HepG2 (cell line): Measurements from ENCODE around the gene CHCHD6.

Source experiments
- ATF1 ChIP-seq: IDR thresholded peaks from 2 replicates; pipeline ENCODE4 v1.6.1; 2016; ENCODE audit warnings: mild to moderate bottlenecking, control low read depth
- HMGA1 ChIP-seq: sonication (generic); formaldehyde crosslinking; conservative IDR thresholded peaks from 2 replicates; pipeline ENCODE4 v1.4.0; 2020; ENCODE audit warnings: missing genetic modification reagents
- KDM1A ChIP-seq: IDR thresholded peaks from 2 replicates; pipeline ENCODE4 v1.6.1; 2016; ENCODE audit warnings: missing compliant biosample characterization
- NPAS2 ChIP-seq: sonication (generic); formaldehyde crosslinking; IDR thresholded peaks from 2 replicates; pipeline ENCODE4 v1.8.0; 2022; ENCODE audit warnings: mild to moderate bottlenecking, missing genetic modification reagents, borderline replicate concordance
- RAD21 ChIP-seq: fragments of 450-650 bp; formaldehyde crosslinking; IDR thresholded peaks from 2 replicates; pipeline ENCODE4 v1.5.0; 2020; ENCODE audit warnings: mild to moderate bottlenecking
- TMF1 ChIP-seq: sonication (generic); formaldehyde crosslinking; IDR thresholded peaks from 2 replicates; pipeline ENCODE4 v1.8.1; 2022; ENCODE audit warnings: low read depth, missing genetic modification reagents
- ZNF558 ChIP-seq: sonication (generic); formaldehyde crosslinking; IDR thresholded peaks from 2 replicates; pipeline ENCODE4 v1.9.0; 2022; ENCODE audit warnings: mild to moderate bottlenecking, missing genetic modification reagents, borderline replicate concordance
- ZNF562 ChIP-seq: sonication (generic); formaldehyde crosslinking; IDR thresholded peaks from 2 replicates; pipeline ENCODE4 v1.8.0; 2022; ENCODE audit warnings: missing genetic modification reagents, borderline replicate concordance
- ZNF589 ChIP-seq: sonication (generic); formaldehyde crosslinking; conservative IDR thresholded peaks from 2 replicates; pipeline ENCODE4 v1.8.0; 2022; ENCODE audit warnings: mild to moderate bottlenecking, moderate library complexity, missing genetic modification reagents
- TF ChIP-seq, protein P1 (sequence below): sonication (generic); formaldehyde crosslinking; IDR thresholded peaks from 2 replicates; pipeline ENCODE4 v1.8.1; 2022; ENCODE audit warnings: mild to moderate bottlenecking, missing genetic modification reagents
- TF ChIP-seq, protein P2 (sequence below): sonication (generic); formaldehyde crosslinking; IDR thresholded peaks from 2 replicates; pipeline ENCODE4 v1.5.0; 2020; ENCODE audit warnings: missing genetic modification reagents
- TF ChIP-seq, protein P3 (sequence below): sonication (generic); formaldehyde crosslinking; IDR thresholded peaks from 2 replicates; pipeline ENCODE4 v1.4.0; 2020; ENCODE audit warnings: missing genetic modification reagents

DNA sequence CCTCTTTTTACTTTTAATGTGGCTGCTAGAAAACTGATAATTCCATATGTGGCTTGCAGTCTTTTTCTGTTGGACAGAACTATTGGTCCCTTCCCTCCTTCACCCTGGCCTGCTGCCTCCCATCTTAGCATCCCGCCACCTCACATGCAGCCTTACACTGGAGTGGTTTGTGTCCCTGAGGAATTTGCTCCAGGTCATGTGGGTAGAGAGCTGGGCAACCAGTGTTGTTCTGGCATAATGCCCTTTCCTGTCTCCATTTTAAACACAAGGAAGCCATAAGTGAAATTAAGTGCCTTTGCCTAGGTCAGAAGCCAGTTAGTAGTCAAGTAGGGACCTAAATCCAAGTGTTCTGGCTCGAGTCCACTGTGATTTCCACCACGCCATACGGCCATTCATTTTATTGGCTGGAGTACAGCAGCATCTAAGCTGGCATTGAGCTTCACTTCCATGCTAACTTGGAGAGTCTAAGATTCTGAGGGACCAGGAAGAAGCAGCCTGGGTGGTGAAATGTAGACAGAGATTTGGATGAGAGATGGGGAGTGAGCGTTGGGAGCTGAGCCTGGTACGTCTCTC, 232.9 kb downstream of the CHCHD6 start:
- TF ChIP-seq ZNF558 (CRISPR knock-in tag) (no peak), KDM1A (CRISPR knock-in tag) (no peak), TMF1 (CRISPR knock-in tag) (no peak), HMGA1 (CRISPR knock-in tag) (no peak), RAD21 (no peak), NPAS2 (CRISPR knock-in tag) (no peak), ZNF562 (CRISPR knock-in tag) (no peak), ZNF589 (CRISPR knock-in tag) (no peak), ATF1 (CRISPR knock-in tag) (no peak)
- TF ChIP-seq, protein P1, sequence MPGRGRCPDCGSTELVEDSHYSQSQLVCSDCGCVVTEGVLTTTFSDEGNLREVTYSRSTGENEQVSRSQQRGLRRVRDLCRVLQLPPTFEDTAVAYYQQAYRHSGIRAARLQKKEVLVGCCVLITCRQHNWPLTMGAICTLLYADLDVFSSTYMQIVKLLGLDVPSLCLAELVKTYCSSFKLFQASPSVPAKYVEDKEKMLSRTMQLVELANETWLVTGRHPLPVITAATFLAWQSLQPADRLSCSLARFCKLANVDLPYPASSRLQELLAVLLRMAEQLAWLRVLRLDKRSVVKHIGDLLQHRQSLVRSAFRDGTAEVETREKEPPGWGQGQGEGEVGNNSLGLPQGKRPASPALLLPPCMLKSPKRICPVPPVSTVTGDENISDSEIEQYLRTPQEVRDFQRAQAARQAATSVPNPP (CRISPR knock-in tag): no peak
- TF ChIP-seq, protein P2, sequence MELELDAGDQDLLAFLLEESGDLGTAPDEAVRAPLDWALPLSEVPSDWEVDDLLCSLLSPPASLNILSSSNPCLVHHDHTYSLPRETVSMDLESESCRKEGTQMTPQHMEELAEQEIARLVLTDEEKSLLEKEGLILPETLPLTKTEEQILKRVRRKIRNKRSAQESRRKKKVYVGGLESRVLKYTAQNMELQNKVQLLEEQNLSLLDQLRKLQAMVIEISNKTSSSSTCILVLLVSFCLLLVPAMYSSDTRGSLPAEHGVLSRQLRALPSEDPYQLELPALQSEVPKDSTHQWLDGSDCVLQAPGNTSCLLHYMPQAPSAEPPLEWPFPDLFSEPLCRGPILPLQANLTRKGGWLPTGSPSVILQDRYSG: no peak
- TF ChIP-seq, protein P3, sequence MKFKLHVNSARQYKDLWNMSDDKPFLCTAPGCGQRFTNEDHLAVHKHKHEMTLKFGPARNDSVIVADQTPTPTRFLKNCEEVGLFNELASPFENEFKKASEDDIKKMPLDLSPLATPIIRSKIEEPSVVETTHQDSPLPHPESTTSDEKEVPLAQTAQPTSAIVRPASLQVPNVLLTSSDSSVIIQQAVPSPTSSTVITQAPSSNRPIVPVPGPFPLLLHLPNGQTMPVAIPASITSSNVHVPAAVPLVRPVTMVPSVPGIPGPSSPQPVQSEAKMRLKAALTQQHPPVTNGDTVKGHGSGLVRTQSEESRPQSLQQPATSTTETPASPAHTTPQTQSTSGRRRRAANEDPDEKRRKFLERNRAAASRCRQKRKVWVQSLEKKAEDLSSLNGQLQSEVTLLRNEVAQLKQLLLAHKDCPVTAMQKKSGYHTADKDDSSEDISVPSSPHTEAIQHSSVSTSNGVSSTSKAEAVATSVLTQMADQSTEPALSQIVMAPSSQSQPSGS (CRISPR knock-in tag): no peak
